ENCODE data around the gene PHLPP1. TPM values are rescaled to one million over a fixed set of nuclear protein-coding genes. Genes with fewer than 3 reads are reported as not detected.

The PHLPP1 gene
- total and polyA plus RNA-seq, 2 experiments from 2014 or later = 15.7 to 73.6 TPM

GRCh38 chr18:62863579-62864001 is 148.2 kb downstream of the PHLPP1 start:
- peaks cover 62% of the 10 kb centered on the region for H3K36me3 Mint-ChIP-seq (ENCODE audit: low read depth)
- H3K27ac Mint-ChIP-seq = no peak overlapping the region
- no peaks in the 10 kb centered on the region for H3K9me3 Mint-ChIP-seq
- Histone ChIP-seq H2AFZ (no peak overlapping the region), H3K27me3 (ENCODE audit: insufficient read depth) (no peaks in the 10 kb centered on the region), H3K36me3 (ENCODE audit: insufficient read depth) (no peaks in the 10 kb centered on the region; the same call in none of the 2 replicates), H3K9me2 (ENCODE audit: insufficient read depth) (no peaks in the 10 kb centered on the region), H3F3A (replicated peaks; ENCODE audit: low read depth) (no peaks in the 10 kb centered on the region), H3K27ac (ENCODE audit: low read depth) (no peak overlapping the region), H4K20me1 (replicated peaks; ENCODE audit: insufficient read depth) (0 out of 2 replicates have a peak, but pooled peaks cover 3% of the 10 kb centered on the region), H3K4me1 (ENCODE audit: insufficient read depth) (no peaks in the 10 kb centered on the region), H3K4me2 (no peak overlapping the region), H3K4me3 (no peak overlapping the region), H3K79me2 (replicated peaks; ENCODE audit: insufficient read depth) (peaks cover 81% of the 10 kb centered on the region)
- peaks cover 4% of the 10 kb centered on the region for H3K27me3 Mint-ChIP-seq (ENCODE audit: insufficient read depth, low read depth, poor library complexity)
- H3K4me3 Mint-ChIP-seq = no peak overlapping the region
- ATAC-seq (no peak), DNase-seq (ENCODE audit: low spot score) (no peak)
- no peak for TF ChIP-seq POLR2AphosphoS5 (IDR thresholded peaks at IDR 0.05; ENCODE audit: low read depth)
- TF ChIP-seq NANOG (IDR thresholded peaks at IDR 0.05; ENCODE audit: borderline replicate concordance) = no peak
- TF ChIP-seq EZH2phosphoT487 (IDR thresholded peaks at IDR 0.05; ENCODE audit: unreplicated experiment) = no peak
- TF ChIP-seq EZH2 (IDR thresholded peaks at IDR 0.05; ENCODE audit: low read depth, unreplicated experiment) = no peak
- no peak for TF ChIP-seq CTCF (conservative IDR thresholded peaks at IDR 0.05; ENCODE audit: low read depth in 2 of 2)
- TF ChIP-seq STAT1 (IDR thresholded peaks at IDR 0.05; ENCODE audit: unreplicated experiment) = no peak
- TF ChIP-seq CREB1 (CRISPR knock-in tag; IDR thresholded peaks at IDR 0.05; ENCODE audit: low read depth) = no peak
- TF ChIP-seq JUNB (IDR thresholded peaks at IDR 0.05; ENCODE audit: unreplicated experiment) = no peak
- no peak for TF ChIP-seq ZNF462 (CRISPR knock-in tag; IDR thresholded peaks at IDR 0.05)
- TF ChIP-seq ZNF114 (CRISPR knock-in tag; IDR thresholded peaks at IDR 0.05) = no peak
- TF ChIP-seq REST (IDR thresholded peaks at IDR 0.05; ENCODE audit: unreplicated experiment) = no peak
- TF ChIP-seq ZNF331 (CRISPR knock-in tag; IDR thresholded peaks at IDR 0.05; ENCODE audit: low read depth) = no peak
- peaks cover 13% of the 10 kb centered on the region for H3K4me1 Mint-ChIP-seq
